Regular cardiac myocyte (primary cell): Measurements from ENCODE around the gene RAD18. TPM values are rescaled to one million over a fixed set of nuclear protein-coding genes. Genes with fewer than 3 reads are reported as not detected.

Experiments used
- total RNA-seq: library from RNA; depleted of rRNA; stranded (reverse); fragments of >200 nt; gene quantifications from 2 replicates; pipeline ENCODE4 v1.2.3, GENCODE V29; 2014

The RAD18 gene, protein sequence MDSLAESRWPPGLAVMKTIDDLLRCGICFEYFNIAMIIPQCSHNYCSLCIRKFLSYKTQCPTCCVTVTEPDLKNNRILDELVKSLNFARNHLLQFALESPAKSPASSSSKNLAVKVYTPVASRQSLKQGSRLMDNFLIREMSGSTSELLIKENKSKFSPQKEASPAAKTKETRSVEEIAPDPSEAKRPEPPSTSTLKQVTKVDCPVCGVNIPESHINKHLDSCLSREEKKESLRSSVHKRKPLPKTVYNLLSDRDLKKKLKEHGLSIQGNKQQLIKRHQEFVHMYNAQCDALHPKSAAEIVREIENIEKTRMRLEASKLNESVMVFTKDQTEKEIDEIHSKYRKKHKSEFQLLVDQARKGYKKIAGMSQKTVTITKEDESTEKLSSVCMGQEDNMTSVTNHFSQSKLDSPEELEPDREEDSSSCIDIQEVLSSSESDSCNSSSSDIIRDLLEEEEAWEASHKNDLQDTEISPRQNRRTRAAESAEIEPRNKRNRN
- 7.9 and 13.2 TPM in 2 replicates for total RNA-seq

DNA sequence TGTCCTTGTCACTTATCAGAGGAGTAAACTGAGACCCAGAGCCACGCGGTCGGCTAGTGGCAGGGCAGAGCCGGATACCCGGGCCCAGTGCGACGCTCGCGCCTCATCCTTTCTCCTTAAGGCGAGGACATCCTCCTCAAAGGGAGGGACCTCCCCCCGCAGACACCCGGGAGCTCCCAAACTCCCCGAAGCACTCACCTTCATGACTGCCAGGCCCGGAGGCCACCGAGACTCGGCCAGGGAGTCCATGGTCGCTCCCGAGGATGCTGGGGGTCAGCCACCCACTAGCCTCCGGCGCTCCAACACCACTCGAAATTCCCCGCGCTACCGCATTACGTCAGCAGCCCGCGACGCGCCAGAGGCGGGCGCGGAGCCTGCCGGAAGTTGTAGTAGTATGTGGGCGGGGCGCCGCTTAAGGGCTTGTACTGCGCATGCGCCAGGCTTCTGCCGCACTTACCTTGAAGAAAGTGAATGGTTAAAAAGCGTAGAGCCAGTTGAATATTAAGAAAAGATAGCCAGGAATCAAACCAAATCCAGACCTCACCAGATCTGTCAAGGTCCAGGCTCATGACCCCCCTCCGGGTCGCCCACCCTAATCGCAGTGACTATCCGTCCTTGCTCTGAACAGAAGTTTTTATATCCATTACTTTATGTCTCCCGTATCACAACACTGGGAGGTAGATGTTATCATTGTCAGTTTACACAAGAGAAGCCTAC lies at the start of gene RAD18:
Gene RAD18 (minus strand): TSS at position 336 of the 717 bp plus-strand sequence. CDS start 87 bp downstream, at position 249.

Other genes starting within 250 kb of the RAD18 start
- not detected in 2 replicates for gene CAV3, start 229.7 kb downstream of the RAD18 start, total RNA-seq
- 15.0 and 29.9 TPM in 2 replicates for gene OXTR, start 193.9 kb downstream of the RAD18 start, total RNA-seq